CD4-positive, alpha-beta T cell treated with Interleukin-21 for 1 hour (primary cell): Measurements from ENCODE around the gene CEP350.
A peak's percentile ranks its signal among the peaks of the same experiment; 100 is the strongest.
"Not testable (repeated sequence)": the region's sequence is repeated elsewhere in the genome, so short reads cannot be mapped to it uniquely, and the experiment has no call there.

Experiments used
- DNase-seq: peaks from one replicate; pipeline ENCODE4 v3.0.0-alpha.2; 2020

Gene CEP350

GRCh38 chr1:180133193-180133592, 178.6 kb downstream of the CEP350 start:
- no peak for DNase-seq

- not testable (repeated sequence) for DNase-seq
Observed at GRCh38 chr1:180133688-180134087, 179.1 kb downstream of the CEP350 start.

GRCh38 chr1:180135535-180135934, 180.9 kb downstream of the CEP350 start:
- DNase-seq: no peak

DNA sequence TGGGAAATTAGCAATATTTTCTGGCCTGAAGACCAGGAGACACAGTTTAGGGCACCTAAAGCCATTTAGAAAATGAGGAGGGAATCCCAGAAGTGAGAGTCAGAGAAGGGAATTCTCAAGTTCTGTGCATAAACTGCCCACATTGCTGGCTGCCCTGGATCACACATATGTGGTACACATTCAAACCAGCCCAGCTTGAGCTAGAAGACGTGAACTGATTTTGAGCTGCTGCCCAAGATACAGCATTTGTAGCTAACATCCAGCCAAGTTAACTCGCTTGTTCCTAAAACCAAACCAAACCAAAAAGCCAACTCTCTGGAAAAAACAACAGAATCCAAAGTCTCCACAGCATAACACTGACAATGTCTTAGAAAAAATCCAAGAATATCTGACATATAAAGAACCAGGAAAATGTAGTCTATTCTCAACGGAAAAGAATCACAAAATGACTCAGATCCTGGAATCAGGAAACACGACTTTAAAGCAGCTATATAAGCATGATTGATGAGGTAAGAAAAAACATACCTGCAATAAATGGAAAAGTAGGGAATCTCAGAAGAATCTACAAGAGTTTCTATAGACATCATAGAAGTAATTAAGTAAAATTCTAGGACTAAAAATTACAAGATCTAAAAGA, 181.8 kb downstream of the CEP350 start:
- no peak for DNase-seq

DNA sequence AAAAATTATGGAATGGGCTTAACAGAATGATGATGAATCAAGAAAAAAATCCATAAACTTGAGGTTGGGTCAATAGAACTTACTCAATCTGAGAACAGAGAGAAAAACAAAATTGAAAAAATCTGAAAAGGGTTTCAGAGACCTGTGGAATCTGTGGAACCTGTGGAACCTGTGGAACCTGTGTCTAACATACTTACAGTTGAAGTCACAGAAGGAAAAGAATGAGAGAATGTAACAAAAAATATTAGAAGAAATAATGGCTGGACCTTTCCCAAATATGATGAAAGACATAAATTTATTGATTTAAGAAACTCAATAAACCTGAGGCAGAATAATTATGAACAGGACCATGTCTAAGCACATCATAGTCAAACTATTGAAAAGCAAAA, 182.4 kb downstream of the CEP350 start:
- no peak for DNase-seq

DNA sequence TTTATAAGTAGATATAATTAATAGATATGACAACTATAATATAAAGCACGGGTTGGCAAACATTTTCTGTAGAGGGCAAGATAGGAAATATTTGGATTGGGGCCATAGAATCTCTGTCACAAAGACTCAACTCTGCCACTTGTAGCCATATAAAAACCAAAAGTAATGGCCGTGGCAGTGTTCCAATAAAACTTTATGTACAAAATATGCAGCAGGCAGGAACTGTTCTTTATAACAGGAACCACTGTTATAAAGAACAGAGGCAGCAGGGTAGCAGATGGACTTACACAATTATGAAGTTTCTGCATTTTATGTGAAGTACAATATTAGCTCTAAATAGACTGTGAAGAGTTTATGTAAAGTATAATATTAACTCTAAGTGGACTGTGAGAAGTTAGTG, 183.2 kb downstream of the CEP350 start:
- DNase-seq: no peak

GRCh38 chr1:180141381-180141934, 186.8 kb downstream of the CEP350 start:
- DNase-seq: no peak

DNA sequence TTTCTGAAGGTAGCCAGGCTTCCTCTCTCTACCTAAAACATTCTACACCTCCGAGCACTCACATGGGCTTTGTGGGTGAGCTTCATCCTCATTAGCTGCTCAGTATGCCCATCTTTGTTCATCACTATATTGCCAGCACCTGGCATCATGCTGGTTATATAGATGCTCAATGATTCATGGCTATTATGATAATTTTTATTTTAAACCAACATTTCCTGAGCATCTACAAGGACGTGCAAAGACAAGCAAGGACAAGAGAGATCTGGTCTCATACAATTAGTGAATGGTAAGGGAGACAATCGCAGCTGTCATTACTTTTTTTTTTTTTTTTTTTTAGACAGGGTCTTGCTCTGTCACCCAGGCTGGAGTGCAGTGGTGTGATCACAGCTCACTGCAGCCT, 188.7 kb downstream of the CEP350 start:
- DNase-seq: no peak

DNA sequence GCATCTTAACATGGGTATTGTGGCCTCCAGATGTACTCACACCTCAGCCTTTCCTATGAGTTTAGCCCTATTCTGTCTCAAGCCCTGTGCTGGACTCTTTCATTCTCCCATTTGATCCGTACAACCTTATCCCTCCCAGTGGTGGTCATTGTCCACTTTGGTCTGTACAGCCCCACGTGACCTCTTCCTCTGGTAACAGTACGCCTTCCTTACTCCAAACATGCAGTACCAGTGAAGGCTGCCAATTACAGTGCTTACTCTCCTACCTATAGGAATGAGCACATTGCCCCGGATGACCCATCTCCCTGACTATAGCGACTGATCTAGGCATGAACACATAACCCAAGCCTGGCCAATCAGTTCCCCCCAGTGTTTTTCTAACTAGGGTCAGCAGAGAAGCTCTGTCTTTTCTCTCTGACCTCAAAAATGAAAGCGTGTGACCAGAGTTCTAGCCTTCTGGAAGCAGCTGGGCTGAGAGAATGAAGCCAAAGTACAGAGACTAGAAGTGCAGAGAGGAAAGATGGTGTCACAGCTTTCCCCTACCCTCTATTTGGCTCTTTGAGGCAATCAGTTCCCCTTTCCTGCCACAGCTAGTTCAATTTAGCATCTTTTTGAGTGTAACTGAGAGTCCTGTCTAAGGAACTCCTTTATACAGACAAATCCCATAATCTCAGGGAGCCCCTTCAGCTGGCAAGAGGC, 190.2 kb downstream of the CEP350 start:
- DNase-seq: no peak

DNA sequence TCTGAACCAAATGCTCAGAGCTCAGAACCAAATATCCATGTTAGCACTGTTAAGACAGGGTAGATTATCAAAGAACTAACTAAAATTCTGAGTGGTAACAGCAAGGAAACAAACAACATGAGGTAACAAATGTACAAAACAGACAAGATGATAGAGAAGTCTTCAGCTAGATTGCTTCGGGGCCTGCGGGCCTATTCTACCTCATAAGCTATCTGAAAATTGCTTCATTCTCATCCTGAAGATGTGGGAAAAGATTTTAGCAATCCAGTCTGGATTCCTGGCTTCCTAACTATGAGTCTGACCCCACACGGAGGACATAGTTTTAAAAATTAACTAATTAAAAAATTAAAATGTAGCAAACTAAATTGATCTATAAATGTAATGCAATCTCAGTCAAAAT, 190.8 kb downstream of the CEP350 start:
- DNase-seq: no peak

- no peak for DNase-seq
Observed at GRCh38 chr1:180150982-180151381, 196.4 kb downstream of the CEP350 start.

DNA sequence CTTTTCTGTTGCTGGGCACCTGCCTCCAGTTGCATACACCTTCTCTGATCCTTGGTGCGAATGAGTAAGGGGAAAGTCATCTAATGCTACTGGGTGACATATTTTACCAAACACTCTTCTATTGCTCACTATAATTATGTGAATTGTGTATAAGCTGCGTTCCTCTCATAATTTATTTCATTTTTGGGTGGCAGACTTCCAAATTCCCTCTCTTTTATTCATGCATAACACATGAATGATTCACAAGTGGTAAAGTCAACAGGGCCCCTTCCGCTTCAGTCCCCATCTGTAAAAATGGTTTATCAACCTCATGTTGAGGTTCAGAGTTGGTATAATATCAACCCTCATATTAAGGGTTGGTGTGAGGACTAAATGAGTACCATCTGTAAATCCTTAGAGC, 196.9 kb downstream of the CEP350 start:
- DNase-seq: no peak

DNA sequence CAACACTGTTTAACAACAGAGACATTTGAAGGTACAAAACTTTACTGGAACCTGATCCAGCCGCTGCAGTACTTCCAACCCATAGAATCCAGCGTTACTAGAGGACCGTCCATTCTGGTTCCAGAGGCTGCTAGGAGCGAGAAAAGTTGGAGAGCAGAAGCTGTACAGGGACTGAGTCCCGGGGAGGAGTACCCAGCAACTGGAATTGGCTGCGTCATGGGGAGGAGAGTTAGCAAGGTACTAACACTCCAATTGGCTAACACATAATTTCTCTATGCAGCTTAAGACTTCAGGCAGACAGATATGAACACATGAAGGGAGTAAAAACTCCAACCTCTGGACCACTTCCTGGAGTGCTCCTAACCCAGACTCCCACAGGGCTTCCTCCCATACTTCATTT, 198.0 kb downstream of the CEP350 start:
- DNase-seq: no peak

DNA sequence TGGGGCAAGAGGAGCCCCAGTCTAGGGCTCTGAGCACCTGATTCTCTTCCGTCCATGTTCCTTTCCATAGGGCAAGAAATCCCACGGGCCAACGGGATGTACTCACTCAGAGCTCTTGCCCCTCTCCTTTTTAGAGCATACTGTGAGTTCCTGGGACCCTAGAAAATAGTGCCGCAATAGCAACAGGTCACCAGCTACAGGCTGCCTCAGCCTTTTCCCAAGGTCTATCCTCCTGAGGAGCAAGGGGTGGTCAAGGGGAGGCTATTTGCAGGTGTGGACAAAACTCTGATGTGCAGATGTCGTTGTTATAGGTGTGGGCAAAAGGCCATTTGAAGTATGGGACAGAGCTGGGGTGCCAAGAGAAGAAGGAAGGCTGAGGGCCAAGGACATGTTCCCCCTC, 198.4 kb downstream of the CEP350 start:
- DNase-seq: no peak

- DNase-seq: no peak
Observed at GRCh38 chr1:180154003-180154324, 199.4 kb downstream of the CEP350 start.

- peak; percentile 92 for DNase-seq
Observed at GRCh38 chr1:180154325-180155181, 199.9 kb downstream of the CEP350 start, which contains the start of gene QSOX1. QSOX1 (plus strand) TSS chr1:180154869; CDS start chr1:180154908, 39 bp downstream.

DNA sequence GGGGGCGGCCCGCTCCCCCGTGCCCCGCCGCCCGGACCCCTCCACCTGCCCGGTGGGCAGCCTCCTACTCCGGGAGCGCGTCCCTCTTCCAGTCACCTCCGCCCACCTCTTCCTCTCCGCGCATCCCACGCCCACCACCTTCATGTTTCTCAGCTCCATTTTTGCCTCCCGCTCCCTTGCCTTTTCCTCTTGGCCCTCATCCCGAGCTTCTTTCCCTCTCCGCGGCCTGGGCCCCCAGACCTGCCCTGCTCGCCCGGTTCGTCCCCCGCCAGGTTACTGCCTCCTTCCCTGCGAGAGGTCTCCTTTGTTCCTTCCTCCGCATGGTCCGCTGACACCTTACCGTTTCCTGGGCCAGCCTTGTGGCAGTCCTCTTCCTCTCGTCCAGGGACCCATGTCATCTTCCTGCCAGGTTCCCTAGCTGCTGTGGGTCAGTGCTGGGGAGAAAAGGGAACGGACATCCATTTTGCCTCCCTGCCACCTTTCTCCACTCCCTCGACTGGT, 200.6 kb downstream of the CEP350 start:
- DNase-seq: no peak

DNA sequence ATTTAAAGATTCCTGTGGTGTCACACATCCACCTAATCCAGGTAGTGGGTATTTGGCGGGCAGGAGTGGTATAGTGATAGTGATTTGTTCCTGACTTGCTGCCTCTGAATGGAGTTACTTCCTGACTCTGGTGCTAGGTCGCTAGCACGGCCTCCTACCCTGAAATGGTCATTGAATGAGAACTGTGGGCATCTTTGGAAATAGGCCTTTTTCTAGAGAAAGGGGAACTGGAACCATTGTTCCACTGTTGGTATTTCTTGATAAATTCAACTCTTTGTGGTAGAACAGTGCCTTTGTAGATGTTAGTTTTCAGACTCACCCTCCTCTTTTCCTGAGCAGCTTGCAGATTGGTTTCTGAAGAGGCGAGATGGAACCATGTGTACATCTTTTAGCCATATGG, 201.6 kb downstream of the CEP350 start:
- DNase-seq: no peak

GRCh38 chr1:180156631-180157091, 202.1 kb downstream of the CEP350 start:
- DNase-seq: no peak

GRCh38 chr1:180157108-180157507, 202.5 kb downstream of the CEP350 start:
- DNase-seq: no peak

GRCh38 chr1:180157576-180158057, 203.0 kb downstream of the CEP350 start:
- no peak for DNase-seq

DNA sequence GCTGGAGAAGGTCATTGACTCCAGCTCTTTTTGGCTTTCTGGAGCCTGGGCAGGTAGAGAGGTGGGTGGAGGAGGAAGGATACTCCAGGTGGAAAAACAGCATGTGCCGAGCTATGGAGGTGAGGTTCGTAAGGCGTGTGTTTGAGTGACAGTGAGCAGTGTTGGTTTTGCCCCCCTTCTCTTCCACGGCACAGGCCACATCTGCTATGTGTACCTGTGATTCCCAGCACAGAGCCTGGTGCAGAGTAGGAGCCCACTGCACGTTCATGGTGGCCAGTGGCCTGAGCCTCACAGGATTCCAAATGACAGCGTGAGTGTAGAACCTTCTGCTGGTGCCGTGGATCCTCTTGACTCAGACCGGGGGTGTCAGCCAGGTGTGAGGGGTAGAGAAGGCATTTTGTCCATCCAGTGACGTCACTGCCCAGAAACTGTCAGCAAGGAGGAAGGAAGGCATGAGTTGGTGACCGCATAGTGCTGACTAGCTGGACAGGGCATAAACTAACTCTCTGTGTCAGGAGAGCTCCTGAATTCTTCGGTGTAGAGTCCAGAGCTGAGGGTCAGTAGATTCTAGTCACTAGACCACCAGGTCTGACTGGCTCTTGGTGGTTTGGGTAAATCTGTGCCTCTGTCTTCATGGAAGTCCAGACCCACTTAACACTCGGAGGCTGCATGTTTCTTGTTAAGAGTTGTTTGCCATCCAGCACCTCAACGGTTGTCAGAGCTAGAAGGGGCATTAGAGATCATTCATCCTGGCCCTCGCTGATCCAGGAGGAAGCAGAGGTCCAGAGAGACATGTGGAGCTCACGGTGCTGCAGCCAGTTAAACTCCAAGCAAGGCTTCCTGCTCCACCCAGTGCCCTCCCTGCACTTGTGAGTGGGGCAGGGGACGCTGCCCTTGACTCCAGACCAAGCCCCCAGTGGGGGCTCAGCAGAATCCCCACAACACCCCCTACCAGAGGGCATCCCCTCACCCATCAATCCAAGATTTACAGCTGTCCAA, 203.8 kb downstream of the CEP350 start:
- no peak for DNase-seq
